Left lung (tissue), 10 donors: Measurements from ENCODE around the gene SPECC1L. TPM values are rescaled to one million over a fixed set of nuclear protein-coding genes. Genes with fewer than 3 reads are reported as not detected.
"Not testable (repeated sequence)": the region's sequence is repeated elsewhere in the genome, so short reads cannot be mapped to it uniquely, and the experiment has no call there.

Experiments used
- ATAC-seq: fragments of 200-7000 bp; cut with Tn5 transposase; one replicate; pipeline ENCODE4 v1.9.1; 2020; ENCODE audit warnings: moderate library complexity
- DNase-seq, 4 donors: peaks; one replicate each; pipeline ENCODE4 v3.0.0-alpha.2; 2013 to 2020
- H3K27ac ChIP-seq, 2 donors: fragments of 200-600 bp; sonication (generic) in 1 of 2; one replicate each; pipeline versions ENCODE4 v1.5.0 to v1.8.0; 2020 to 2021
- H3K27me3 ChIP-seq, 2 donors: fragments of 200-600 bp; sonication (generic) in 1 of 2; one replicate each; pipeline versions ENCODE4 v1.5.0 to v1.8.0; 2020 to 2021
- H3K36me3 ChIP-seq, 2 donors: fragments of 200-600 bp; sonication (generic) in 1 of 2; one replicate each; pipeline versions ENCODE4 v1.5.0 to v1.8.0; 2020 to 2021
- H3K4me1 ChIP-seq, 2 donors: fragments of 200-600 bp; one replicate each; pipeline ENCODE4 v1.8.0; 2021
- H3K4me3 ChIP-seq, 2 donors: fragments of 200-600 bp; sonication (generic) in 1 of 2; one replicate each; pipeline versions ENCODE4 v1.5.0 to v1.8.0; 2020 to 2021; ENCODE audit warnings: mild to moderate bottlenecking in 1 of 2
- H3K9me3 ChIP-seq, 2 donors: fragments of 200-600 bp; sonication (generic) in 1 of 2; one replicate each; pipeline versions ENCODE4 v1.5.0 to v1.8.0; 2020 to 2021
- CTCF ChIP-seq, 2 donors: fragments of 200-600 bp; sonication (generic) in 1 of 2; IDR thresholded peaks; one replicate each; pipeline versions ENCODE4 v1.5.0 to v1.8.0; 2021; ENCODE audit warnings: antibody characterized with exemption in 2 of 2
- intact Hi-C, 2 donors: fragments of 100-400 bp; cut with DNase I; formaldehyde crosslinking; loops; one replicate each; pipeline versions ENCODE4 v1.11.2 to v1.14.2; 2022
- polyA plus RNA-seq, 6 donors: library from polyadenylated mRNA; unstranded; fragments of 120-200 nt; gene quantifications; one replicate each; pipeline ENCODE4 v1.2.1, GENCODE V29; 2013; ENCODE audit not compliant: insufficient read length in 6 of 6
- total RNA-seq, 2 donors: library from RNA; stranded (reverse); fragmentation: NEBNext Ultra II Directional; extraction: Animal tissue kit (Norgen Biotek cat#: 25700); gene quantifications; one replicate each; pipeline ENCODE4 v1.2.1, GENCODE V29; 2021
- donor health status: DM: no; HTN: yes; CAD: no.
- donor health status: DM: no; HTN: no; CAD: no.

Gene SPECC1L
- total and polyA plus RNA-seq, 8 donors, result 70.9 to 94.4 (median 80.9) TPM

GRCh38 chr22:24244144-24244787, 26.4 kb upstream of the SPECC1L start:
- ATAC-seq (peak; percentile 43), DNase-seq (peak in 2 of 4 donors; percentile 42 to 48)
- H3K27ac ChIP-seq, result peak overlapping the region in 1 of 2 donors; percentile 61
- intact Hi-C loops, result no loop called here
- H3K9me3 ChIP-seq, result no peaks in the 10 kb centered on the region
- H3K4me1 ChIP-seq, result peaks cover 46 to 53% of the 10 kb centered on the region in 2 donors
- H3K27me3 ChIP-seq, result no peaks in the 10 kb centered on the region
- TF ChIP-seq CTCF (IDR thresholded peaks at IDR 0.05), result no peak
- H3K36me3 ChIP-seq, result no peaks in the 10 kb centered on the region
- H3K4me3 ChIP-seq, result peak overlapping the region in 1 of 2 donors; percentile 23

GRCh38 chr22:24245030-24245431, 25.6 kb upstream of the SPECC1L start, which contains the start of gene GGT5:
GGT5 (minus strand) TSS chr22:24245082; CDS start chr22:24244725, 357 bp downstream.
- DNase-seq (peak in 2 of 4 donors; percentile 35 to 54), ATAC-seq (peak; percentile 5)
- H3K9me3 ChIP-seq, H3K36me3 ChIP-seq, H3K27me3 ChIP-seq: not testable (repeated sequence)
- H3K27ac ChIP-seq, result peak within 1 kb of the TSS; percentile 78 to 79
- H3K4me1 ChIP-seq, result peaks cover 46 to 53% of the 10 kb centered on the region in 2 donors
- H3K4me3 ChIP-seq, result peak within 1 kb of the TSS in 1 of 2 donors; percentile 23
- intact Hi-C loops, result loop anchor here in 1 of 2 donors (5.0 kb wide), 1 partner anchor 58 kb away; no protein-coding TSS in a partner anchor

GRCh38 chr22:24245584-24246561, 24.8 kb upstream of the SPECC1L start:
- intact Hi-C loops, result loop anchor here in 1 of 2 donors (5.0 kb wide), 1 partner anchor 59 kb away; no protein-coding TSS in a partner anchor
- peaks cover 46 to 52% of the 10 kb centered on the region in 2 donors for H3K4me1 ChIP-seq
- DNase-seq, result peak in 3 of 4 donors; percentile 50 to 79 (median 57)
- H3K9me3 ChIP-seq, H3K36me3 ChIP-seq, H3K27me3 ChIP-seq, H3K4me3 ChIP-seq: not testable (repeated sequence)
- H3K27ac ChIP-seq, result peak overlapping the region; percentile 78 to 79
- ATAC-seq, result peak; percentile 49

GRCh38 chr22:24247011-24247507, 23.6 kb upstream of the SPECC1L start:
- H3K36me3 ChIP-seq, result no peaks in the 10 kb centered on the region
- ATAC-seq (peak; percentile 12), DNase-seq (no peak)
- intact Hi-C loops, result loop anchor here in 1 of 2 donors (5.0 kb wide), 1 partner anchor 60 kb away; no protein-coding TSS in a partner anchor
- TF ChIP-seq CTCF (IDR thresholded peaks at IDR 0.05), result no peak
- H3K4me1 ChIP-seq, result peaks cover 46% of the 10 kb centered on the region in 2 donors
- no peak overlapping the region for H3K4me3 ChIP-seq
- peak overlapping the region; percentile 78 to 79 for H3K27ac ChIP-seq
- no peaks in the 10 kb centered on the region for H3K9me3 ChIP-seq
- no peaks in the 10 kb centered on the region for H3K27me3 ChIP-seq

- peak; percentile 63 to 87 for TF ChIP-seq CTCF (IDR thresholded peaks at IDR 0.05)
- ATAC-seq (peak; percentile 96), DNase-seq (peak; percentile 88 to 96 (median 92))
- Histone ChIP-seq H3K4me3 (no peak overlapping the region), H3K36me3 (no peaks in the 10 kb centered on the region), H3K27me3 (no peaks in the 10 kb centered on the region), H3K27ac (peak overlapping the region; percentile 78 to 79), H3K4me1 (peaks cover 39 to 40% of the 10 kb centered on the region in 2 donors), H3K9me3 (no peaks in the 10 kb centered on the region)
- intact Hi-C loops, result loop anchor here in 1 of 2 donors (5.0 kb wide), 1 partner anchor 60 kb away; no protein-coding TSS in a partner anchor
Observed at GRCh38 chr22:24247564-24248344, 22.9 kb upstream of the SPECC1L start.

- H3K36me3 ChIP-seq, H3K4me3 ChIP-seq, H3K27ac ChIP-seq, H3K27me3 ChIP-seq, H3K9me3 ChIP-seq, ATAC-seq, DNase-seq: not testable (repeated sequence)
- intact Hi-C loops, result loop anchor here in 1 of 2 donors (5.0 kb wide), 1 partner anchor 61 kb away; no protein-coding TSS in a partner anchor
- H3K4me1 ChIP-seq, result peaks cover 30 to 33% of the 10 kb centered on the region in 2 donors
Observed at GRCh38 chr22:24248611-24249010, 22.0 kb upstream of the SPECC1L start.

- not testable (repeated sequence) for ATAC-seq, H3K9me3 ChIP-seq, H3K27me3 ChIP-seq, H3K4me3 ChIP-seq, H3K27ac ChIP-seq, DNase-seq, H3K36me3 ChIP-seq
- intact Hi-C loops, result loop anchor here in 1 of 2 donors (5.0 kb wide), 1 partner anchor 62 kb away; no protein-coding TSS in a partner anchor
- peaks cover 28 to 32% of the 10 kb centered on the region in 2 donors for H3K4me1 ChIP-seq
Observed at GRCh38 chr22:24249413-24249812, 21.2 kb upstream of the SPECC1L start.

- H3K36me3 ChIP-seq, H3K27ac ChIP-seq, intact Hi-C loops, ATAC-seq, H3K9me3 ChIP-seq, H3K4me3 ChIP-seq, DNase-seq, H3K27me3 ChIP-seq: not testable (repeated sequence)
- H3K4me1 ChIP-seq, result peaks cover 13 to 16% of the 10 kb centered on the region in 2 donors
Observed at GRCh38 chr22:24251286-24251685, 19.3 kb upstream of the SPECC1L start.
